Hematopoietic multipotent progenitor cell treated with erythropoietin and hydrocortisone succinate and interleukin-3 and kit ligand, for 17 days (in vitro differentiated cells): ENCODE results near the gene SUPT5H.

Experiments used
- DNase-seq: peaks from one replicate; pipeline ENCODE4 v3.0.0-alpha.2; 2015; ENCODE audit warnings: low spot score

The SUPT5H gene

GRCh38 chr19:39409208-39410016, 36.0 kb upstream of the SUPT5H start:
- DNase-seq = peak; percentile 78

GRCh38 chr19:39410017-39410830, 35.2 kb upstream of the SUPT5H start:
- DNase-seq = peak; percentile 15

- peak; percentile 28 for DNase-seq
Measured at GRCh38 chr19:39410831-39411080, 34.6 kb upstream of the SUPT5H start.

- no peak for DNase-seq
Measured at GRCh38 chr19:39411081-39411831, 34.1 kb upstream of the SUPT5H start.

- DNase-seq = peak; percentile 94
Measured at GRCh38 chr19:39411832-39412099, 33.6 kb upstream of the SUPT5H start.

GRCh38 chr19:39412100-39412866, 33.1 kb upstream of the SUPT5H start, which contains the start of gene PLEKHG2:
TSS of gene PLEKHG2 (plus strand) at chr19:39412669. CDS start at chr19:39414087, 1,418 bp downstream.
- peak; percentile 94 for DNase-seq

- no peak for DNase-seq
Measured at GRCh38 chr19:39412867-39413271, 32.5 kb upstream of the SUPT5H start.

GRCh38 chr19:39413272-39413910, 32.0 kb upstream of the SUPT5H start:
- DNase-seq = no peak

- DNase-seq = no peak
Measured at GRCh38 chr19:39413911-39414608, 31.3 kb upstream of the SUPT5H start.

- DNase-seq = no peak
Measured at GRCh38 chr19:39415111-39416046, 30.0 kb upstream of the SUPT5H start.

- no peak for DNase-seq
Measured at GRCh38 chr19:39416152-39417120, 28.9 kb upstream of the SUPT5H start.

- no peak for DNase-seq
Measured at GRCh38 chr19:39417463-39418181, 27.8 kb upstream of the SUPT5H start.

- no peak for DNase-seq
Measured at GRCh38 chr19:39419003-39419402, 26.4 kb upstream of the SUPT5H start.

GRCh38 chr19:39420769-39421168, 24.6 kb upstream of the SUPT5H start:
- no peak for DNase-seq

GRCh38 chr19:39422020-39422419, 23.4 kb upstream of the SUPT5H start:
- no peak for DNase-seq

- DNase-seq = no peak
Measured at GRCh38 chr19:39423258-39424086, 21.9 kb upstream of the SUPT5H start.

- no peak for DNase-seq
Measured at GRCh38 chr19:39424934-39425333, 20.4 kb upstream of the SUPT5H start.
